PC-3 (cell line): ENCODE results near the gene EPB41L4B. TPM values are rescaled to one million over a fixed set of nuclear protein-coding genes. Genes with fewer than 3 reads are reported as not detected.

Source experiments
- ATAC-seq: fragments of 200-7000 bp; cut with Tn5 transposase; 2 replicates; pipeline ENCODE4 v1.9.1; 2020; ENCODE audit warnings: mild to moderate bottlenecking, moderate library complexity
- BruUV-seq: library from RNA; stranded (reverse); fragments of 400-500 nt; replicated peaks from 2 replicates; lab custom pipeline; 2021; lab: Mats Ljungman, UMichigan
- CTCF ChIA-PET: fragments of 300-600 bp; sonication (Branson Sonifier 250); formaldehyde crosslinking; loops from one replicate; lab custom pipeline; 2022; ENCODE audit warnings: antibody characterized with exemption; lab: Charles Lee
- POLR2A ChIA-PET: fragments of 300-600 bp; sonication (Branson Sonifier 250); formaldehyde crosslinking; loops from one replicate; lab custom pipeline; 2022; ENCODE audit warnings: antibody characterized with exemption; ENCODE audit not compliant: unreplicated experiment; lab: Charles Lee
- DNase-seq: peaks from one replicate; pipeline ENCODE4 v3.0.0-alpha.2; 2015
- H2AFZ ChIP-seq: fragments of 300-600 bp; sonication (generic); 2 replicates; pipeline ENCODE4 v1.6.0; 2016; ENCODE audit warnings: antibody characterized with exemption, low read length
- H3F3A ChIP-seq: fragments of 300-600 bp; sonication (generic); one replicate; pipeline ENCODE4 v1.6.0; 2017; ENCODE audit warnings: antibody characterized with exemption, low read length, control low read depth, mild to moderate bottlenecking; ENCODE audit not compliant: unreplicated experiment
- H3K27ac ChIP-seq: fragments of 300-600 bp; sonication (generic); 2 replicates; pipeline ENCODE4 v1.5.1; 2016; ENCODE audit warnings: mild to moderate bottlenecking, low read length
- H3K27me3 ChIP-seq: fragments of 300-600 bp; sonication (generic); 2 replicates; pipeline ENCODE4 v1.6.1; 2016; ENCODE audit warnings: low read length, mixed read lengths
- H3K36me3 ChIP-seq: fragments of 300-600 bp; sonication (generic); 2 replicates; pipeline ENCODE4 v1.6.1; 2016; ENCODE audit warnings: low read depth, mixed run types, low read length, mixed read lengths
- H3K4me1 ChIP-seq: fragments of 300-600 bp; sonication (generic); 2 replicates; pipeline ENCODE4 v1.5.1; 2016; ENCODE audit warnings: low read length; ENCODE audit not compliant: insufficient read depth
- H3K4me2 ChIP-seq: fragments of 300-600 bp; sonication (generic); 2 replicates; pipeline ENCODE4 v1.6.0; 2016; ENCODE audit warnings: low read length
- H3K4me3 ChIP-seq: fragments of 300-600 bp; sonication (generic); 2 replicates; pipeline ENCODE4 v1.5.1; 2016; ENCODE audit warnings: mild to moderate bottlenecking, low read length, mixed read lengths
- H3K79me2 ChIP-seq: fragments of 300-600 bp; sonication (generic); 2 replicates; pipeline ENCODE4 v1.6.1; 2017; ENCODE audit warnings: low read length, mixed read lengths
- H3K9ac ChIP-seq: fragments of 300-600 bp; sonication (generic); 2 replicates; pipeline ENCODE4 v1.6.0; 2016; ENCODE audit warnings: mild to moderate bottlenecking, low read length
- H3K9me2 ChIP-seq: fragments of 300-600 bp; sonication (generic); replicated peaks from 2 replicates; pipeline ENCODE4 v1.6.1; 2016; ENCODE audit warnings: mixed run types, low read length, mixed read lengths
- H3K9me3 ChIP-seq: fragments of 300-600 bp; sonication (generic); 2 replicates; pipeline ENCODE4 v1.6.1; 2016; ENCODE audit warnings: low read length, mixed read lengths
- H4K20me1 ChIP-seq: fragments of 300-600 bp; sonication (generic); 2 replicates; pipeline ENCODE4 v1.6.1; 2016; ENCODE audit warnings: low read length, mixed read lengths
- CTCF ChIP-seq: fragments of 300-600 bp; sonication (generic); conservative IDR thresholded peaks from 2 replicates; pipeline ENCODE4 v1.5.1; 2017; ENCODE audit warnings: antibody characterized with exemption, low read depth, mild to moderate bottlenecking, low read length
- EZH2 ChIP-seq: fragments of 300-600 bp; sonication (generic); IDR thresholded peaks from one replicate; pipeline ENCODE4 v1.6.1; 2017; ENCODE audit warnings: antibody characterized with exemption, mild to moderate bottlenecking, low read length; ENCODE audit not compliant: unreplicated experiment
- EZH2phosphoT487 ChIP-seq: fragments of 300-600 bp; sonication (generic); IDR thresholded peaks from 2 replicates; pipeline ENCODE4 v1.6.1; 2018; ENCODE audit warnings: mild to moderate bottlenecking, antibody characterized with exemption, low read length, borderline replicate concordance
- intact Hi-C: fragments of 100-400 bp; cut with micrococcal nuclease; formaldehyde crosslinking; loops from 2 replicates; pipeline ENCODE4 v1.9.0; 2023
- total RNA-seq: library from RNA; depleted of rRNA; stranded (reverse); fragments of >200 nt; gene quantifications from 2 replicates; pipeline ENCODE4 v1.2.3, GENCODE V29; 2014

The EPB41L4B gene
- total RNA-seq, 1 experiment from 2014 or later: 11.2 TPM

GRCh38 chr9:109278216-109278615, 42.6 kb downstream of the EPB41L4B start:
- H3K9me3 ChIP-seq: no peaks in the 10 kb centered on the region
- TF ChIP-seq CTCF (no peak), EZH2phosphoT487 (no peak), EZH2 (no peak)
- no peaks in the 10 kb centered on the region for H4K20me1 ChIP-seq
- ChIA-PET POLR2A (no interaction called here), CTCF (no interaction called here)
- no peaks in the 10 kb centered on the region for H3K27me3 ChIP-seq
- H3K79me2 ChIP-seq: peaks cover 28% of the 10 kb centered on the region
- BruUV-seq: no TSS peak
- intact Hi-C loops: no loop called here
- no peaks in the 10 kb centered on the region for H3K4me1 ChIP-seq
- H3K36me3 ChIP-seq: no peaks in the 10 kb centered on the region
- H3K4me2 ChIP-seq: no peak overlapping the region
- H3K4me3 ChIP-seq: no peak overlapping the region
- no peak overlapping the region for H2AFZ ChIP-seq
- H3K9ac ChIP-seq: no peak overlapping the region
- H3F3A ChIP-seq: no peaks in the 10 kb centered on the region
- DNase-seq (no peak), ATAC-seq (no peak)
- H3K27ac ChIP-seq: no peak overlapping the region
- H3K9me2 ChIP-seq: no peaks in the 10 kb centered on the region

GRCh38 chr9:109277451-109277850, 43.4 kb downstream of the EPB41L4B start:
- Histone ChIP-seq H3K4me2 (no peak overlapping the region), H3K9ac (no peak overlapping the region), H3K4me1 (no peaks in the 10 kb centered on the region), H3F3A (no peaks in the 10 kb centered on the region), H3K36me3 (no peaks in the 10 kb centered on the region), H4K20me1 (no peaks in the 10 kb centered on the region), H3K79me2 (peaks cover 24% of the 10 kb centered on the region), H3K27me3 (no peaks in the 10 kb centered on the region), H3K9me3 (no peaks in the 10 kb centered on the region), H2AFZ (no peak overlapping the region), H3K4me3 (no peak overlapping the region), H3K9me2 (no peaks in the 10 kb centered on the region), H3K27ac (no peak overlapping the region)
- POLR2A ChIA-PET: no interaction called here
- no TSS peak for BruUV-seq
- DNase-seq (no peak), ATAC-seq (no peak)
- intact Hi-C loops: no loop called here
- CTCF ChIA-PET: interaction anchor here (0.6 to 0.7 kb wide), 2 partner anchors 95 to 1366 kb away, joined by 7 to 8 read pairs; no protein-coding TSS in a partner anchor
- TF ChIP-seq EZH2 (no peak), CTCF (no peak), EZH2phosphoT487 (no peak)

GRCh38 chr9:109276469-109277440, 44.1 kb downstream of the EPB41L4B start:
- Histone ChIP-seq H3K79me2 (peaks cover 17% of the 10 kb centered on the region), H3K9ac (no peak overlapping the region), H3K4me2 (no peak overlapping the region), H3K9me2 (no peaks in the 10 kb centered on the region), H2AFZ (no peak overlapping the region), H3K27me3 (no peaks in the 10 kb centered on the region), H3F3A (no peaks in the 10 kb centered on the region), H3K9me3 (no peaks in the 10 kb centered on the region), H3K4me3 (no peak overlapping the region), H3K36me3 (no peaks in the 10 kb centered on the region), H3K4me1 (no peaks in the 10 kb centered on the region), H3K27ac (no peak overlapping the region), H4K20me1 (no peaks in the 10 kb centered on the region)
- ATAC-seq (no peak), DNase-seq (no peak)
- POLR2A ChIA-PET: no interaction called here
- no TSS peak for BruUV-seq
- CTCF ChIA-PET: interaction anchor here (0.6 to 0.7 kb wide), 2 partner anchors 94 to 1367 kb away, joined by 7 to 8 read pairs; no protein-coding TSS in a partner anchor
- intact Hi-C loops: no loop called here
- TF ChIP-seq CTCF: no peak
- no peak for TF ChIP-seq EZH2
- TF ChIP-seq EZH2phosphoT487: no peak
